ENCODE data around the gene CLCN2. TPM values are rescaled to one million over a fixed set of nuclear protein-coding genes. Genes with fewer than 3 reads are reported as not detected.
A peak's percentile ranks its signal among the peaks of the same experiment; 100 is the strongest.

Gene CLCN2
- total RNA-seq, 1 donor from 2014 or later = 17.8 TPM

GRCh38 chr3:184335291-184335660, 26.1 kb downstream of the CLCN2 start:
- peaks cover 18% of the 10 kb centered on the region for H3K9me3 Mint-ChIP-seq (ENCODE audit: unreplicated experiment)
- no peak for DNase-seq
- TF ChIP-seq CTCF (IDR thresholded peaks at IDR 0.05; ENCODE audit: partially characterized antibody, unreplicated experiment) = no peak
- peak overlapping the region; percentile 86 for H3K27ac Mint-ChIP-seq (ENCODE audit: unreplicated experiment)
- peaks cover 16% of the 10 kb centered on the region for H3K27me3 Mint-ChIP-seq (ENCODE audit: unreplicated experiment)
- H3K4me1 Mint-ChIP-seq (ENCODE audit: low read depth, unreplicated experiment) = peaks cover 26% of the 10 kb centered on the region
- H3K36me3 Mint-ChIP-seq (ENCODE audit: unreplicated experiment) = no peaks in the 10 kb centered on the region
- H3K4me3 Mint-ChIP-seq (ENCODE audit: unreplicated experiment) = peak overlapping the region; percentile 78

GRCh38 chr3:184334470-184335158, 26.8 kb downstream of the CLCN2 start:
- no peak for DNase-seq
- peaks cover 18% of the 10 kb centered on the region for H3K9me3 Mint-ChIP-seq (ENCODE audit: unreplicated experiment)
- peak overlapping the region; percentile 37 for H3K4me3 Mint-ChIP-seq (ENCODE audit: unreplicated experiment)
- peaks cover 16% of the 10 kb centered on the region for H3K27me3 Mint-ChIP-seq (ENCODE audit: unreplicated experiment)
- TF ChIP-seq CTCF (IDR thresholded peaks at IDR 0.05; ENCODE audit: partially characterized antibody, unreplicated experiment) = no peak
- no peaks in the 10 kb centered on the region for H3K36me3 Mint-ChIP-seq (ENCODE audit: unreplicated experiment)
- H3K4me1 Mint-ChIP-seq (ENCODE audit: low read depth, unreplicated experiment) = peaks cover 26% of the 10 kb centered on the region
- peak overlapping the region; percentile 46 for H3K27ac Mint-ChIP-seq (ENCODE audit: unreplicated experiment)

- no peaks in the 10 kb centered on the region for H3K36me3 Mint-ChIP-seq (ENCODE audit: unreplicated experiment)
- no peak for TF ChIP-seq CTCF (IDR thresholded peaks at IDR 0.05; ENCODE audit: partially characterized antibody, unreplicated experiment)
- H3K27me3 Mint-ChIP-seq (ENCODE audit: unreplicated experiment) = peaks cover 13% of the 10 kb centered on the region
- no peak overlapping the region for H3K4me3 Mint-ChIP-seq (ENCODE audit: unreplicated experiment)
- DNase-seq = no peak
- peaks cover 21% of the 10 kb centered on the region for H3K4me1 Mint-ChIP-seq (ENCODE audit: low read depth, unreplicated experiment)
- peaks cover 18% of the 10 kb centered on the region for H3K9me3 Mint-ChIP-seq (ENCODE audit: unreplicated experiment)
- peak overlapping the region; percentile 60 for H3K27ac Mint-ChIP-seq (ENCODE audit: unreplicated experiment)
Observed at GRCh38 chr3:184333700-184334099, 27.7 kb downstream of the CLCN2 start.

- Mint-ChIP-seq H3K27ac (ENCODE audit: unreplicated experiment) (peak overlapping the region; percentile 60), H3K4me3 (ENCODE audit: unreplicated experiment) (no peak overlapping the region), H3K36me3 (ENCODE audit: unreplicated experiment) (no peaks in the 10 kb centered on the region), H3K27me3 (ENCODE audit: unreplicated experiment) (peaks cover 15% of the 10 kb centered on the region), H3K4me1 (ENCODE audit: low read depth, unreplicated experiment) (peaks cover 19% of the 10 kb centered on the region), H3K9me3 (ENCODE audit: unreplicated experiment) (peaks cover 20% of the 10 kb centered on the region)
- DNase-seq = no peak
- TF ChIP-seq CTCF (IDR thresholded peaks at IDR 0.05; ENCODE audit: partially characterized antibody, unreplicated experiment) = no peak
Observed at GRCh38 chr3:184333190-184333589, 28.2 kb downstream of the CLCN2 start.

- peaks cover 14% of the 10 kb centered on the region for H3K27me3 Mint-ChIP-seq (ENCODE audit: unreplicated experiment)
- H3K36me3 Mint-ChIP-seq (ENCODE audit: unreplicated experiment) = no peaks in the 10 kb centered on the region
- H3K9me3 Mint-ChIP-seq (ENCODE audit: unreplicated experiment) = peaks cover 20% of the 10 kb centered on the region
- no peak overlapping the region for H3K4me3 Mint-ChIP-seq (ENCODE audit: unreplicated experiment)
- DNase-seq = no peak
- peaks cover 12% of the 10 kb centered on the region for H3K4me1 Mint-ChIP-seq (ENCODE audit: low read depth, unreplicated experiment)
- peak overlapping the region; percentile 60 for H3K27ac Mint-ChIP-seq (ENCODE audit: unreplicated experiment)
- TF ChIP-seq CTCF (IDR thresholded peaks at IDR 0.05; ENCODE audit: partially characterized antibody, unreplicated experiment) = no peak
Observed at GRCh38 chr3:184332370-184333090, 28.9 kb downstream of the CLCN2 start.

All from glutamatergic neuron (in vitro differentiated cells).